IMR-90 (cell line): ENCODE measurements around the gene NSUN6. TPM values are rescaled to one million over a fixed set of nuclear protein-coding genes. Genes with fewer than 3 reads are reported as not detected.

ENCODE experiments used
- ATAC-seq: fragments of 200-7000 bp; cut with Tn5 transposase; 2 replicates; pipeline ENCODE4 v1.9.1; 2020; ENCODE audit warnings: low read depth, mild to moderate bottlenecking, moderate library complexity
- BruUV-seq: library from RNA; stranded (reverse); fragments of 400-500 nt; replicated peaks from 2 replicates; lab custom pipeline; 2021; lab: Mats Ljungman, UMichigan
- CTCF ChIA-PET: fragments of 300-600 bp; formaldehyde crosslinking; extraction: SDS; loops from one replicate; lab custom pipeline; 2021; ENCODE audit warnings: antibody characterized with exemption; lab: Yijun Ruan, JAX
- POLR2A ChIA-PET: fragments of 300-600 bp; sonication (Branson Sonifier 250); formaldehyde crosslinking; loops from one replicate; lab custom pipeline; 2022; ENCODE audit warnings: antibody characterized with exemption; ENCODE audit not compliant: unreplicated experiment; lab: Charles Lee
- DNase-seq: peaks from one replicate; pipeline ENCODE4 v3.0.0; 2013
- H2AFZ ChIP-seq: replicated peaks from 2 replicates; pipeline ENCODE3; 2013; ENCODE audit warnings: low read length, mild to moderate bottlenecking; ENCODE audit not compliant: poor library complexity
- H2AK5ac ChIP-seq: 2 replicates; pipeline ENCODE4 v1.6.1; 2013; ENCODE audit warnings: low read depth, low read length, inconsistent platforms
- H2AK9ac ChIP-seq: replicated peaks from 2 replicates; pipeline ENCODE3; 2013; ENCODE audit warnings: mild to moderate bottlenecking, low read depth, low read length, moderate library complexity; ENCODE audit not compliant: poor library complexity
- H2BK120ac ChIP-seq: 2 replicates; pipeline ENCODE4 v1.6.1; 2013; ENCODE audit warnings: low read depth, low read length, inconsistent platforms
- H2BK15ac ChIP-seq: 3 replicates; pipeline ENCODE4 v1.6.1; 2013; ENCODE audit warnings: low read depth, low read length, inconsistent platforms
- H2BK20ac ChIP-seq: 2 replicates; pipeline ENCODE4 v1.6.1; 2013; ENCODE audit warnings: low read depth, mild to moderate bottlenecking, inconsistent platforms, low read length, moderate library complexity
- H2BK5ac ChIP-seq: 2 replicates; pipeline ENCODE4 v1.6.1; 2013; ENCODE audit warnings: mild to moderate bottlenecking, low read depth, low read length, inconsistent platforms; ENCODE audit not compliant: poor library complexity, severe bottlenecking
- H3K14ac ChIP-seq: replicated peaks from 2 replicates; pipeline ENCODE4 v1.6.1; 2013; ENCODE audit warnings: low read depth, low read length, inconsistent platforms
- H3K18ac ChIP-seq: 2 replicates; pipeline ENCODE4 v1.6.1; 2013; ENCODE audit warnings: low read depth, low read length, control low read depth
- H3K23ac ChIP-seq: 2 replicates; pipeline ENCODE4 v1.6.1; 2013; ENCODE audit warnings: low read depth, low read length, inconsistent platforms
- H3K27ac ChIP-seq: 2 replicates; pipeline ENCODE4 v1.5.1; 2013; ENCODE audit warnings: mild to moderate bottlenecking, control low read depth, low read length; ENCODE audit not compliant: insufficient read depth
- H3K27me3 ChIP-seq: 2 replicates; pipeline ENCODE4 v1.6.1; 2013; ENCODE audit warnings: low read length; ENCODE audit not compliant: control insufficient read depth, insufficient read depth
- H3K36me3 ChIP-seq: 2 replicates; pipeline ENCODE4 v1.6.1; 2013; ENCODE audit warnings: low read length, mixed read lengths; ENCODE audit not compliant: control insufficient read depth, insufficient read depth
- H3K4ac ChIP-seq: 2 replicates; pipeline ENCODE4 v1.6.1; 2013; ENCODE audit warnings: low read depth, low read length, inconsistent platforms
- H3K4me1 ChIP-seq: 2 replicates; pipeline ENCODE4 v1.6.1; 2013; ENCODE audit warnings: low read length, mixed read lengths; ENCODE audit not compliant: control insufficient read depth, insufficient read depth
- H3K4me2 ChIP-seq: 2 replicates; pipeline ENCODE4 v1.6.1; 2013; ENCODE audit warnings: low read depth, mild to moderate bottlenecking, control low read depth, low read length, moderate library complexity
- H3K4me3 ChIP-seq: 2 replicates; pipeline ENCODE4 v1.5.1; 2013; ENCODE audit warnings: low read depth, mild to moderate bottlenecking, control low read depth, low read length, moderate library complexity; ENCODE audit not compliant: insufficient read depth
- H3K56ac ChIP-seq: 2 replicates; pipeline ENCODE4 v1.6.1; 2013; ENCODE audit warnings: low read length, inconsistent platforms; ENCODE audit not compliant: insufficient read depth; ENCODE audit errors: extremely low read depth
- H3K79me1 ChIP-seq, 2 experiments: 2 replicates each; pipeline ENCODE4 v1.6.1; 2013; ENCODE audit warnings: low read length in 2 of 2, inconsistent platforms in 1 of 2, low read depth in 1 of 2
- H3K9ac ChIP-seq: 2 replicates; pipeline ENCODE4 v1.6.1; 2013; ENCODE audit warnings: low read depth, low read length, control low read depth
- H3K9me1 ChIP-seq: 2 replicates; pipeline ENCODE4 v1.6.1; 2013; ENCODE audit warnings: low read length, inconsistent platforms; ENCODE audit not compliant: insufficient read depth
- H3K9me3 ChIP-seq: 2 replicates; pipeline ENCODE4 v1.6.1; 2013; ENCODE audit warnings: low read length; ENCODE audit not compliant: control insufficient read depth, insufficient read depth
- H4K20me1 ChIP-seq: 2 replicates; pipeline ENCODE4 v1.6.1; 2013; ENCODE audit warnings: low read length, inconsistent platforms; ENCODE audit not compliant: insufficient read depth
- H4K5ac ChIP-seq: 2 replicates; pipeline ENCODE4 v1.6.1; 2013; ENCODE audit warnings: mild to moderate bottlenecking, low read depth, low read length, control low read depth
- H4K8ac ChIP-seq, 2 experiments: 2 replicates each; pipeline ENCODE4 v1.6.1; 2013; ENCODE audit warnings: low read depth in 2 of 2, low read length in 2 of 2, control low read depth in 1 of 2, inconsistent platforms in 1 of 2
- H4K91ac ChIP-seq: 2 replicates; pipeline ENCODE4 v1.6.1; 2013; ENCODE audit warnings: low read depth, low read length, inconsistent platforms; ENCODE audit not compliant: insufficient read depth
- BHLHE40 ChIP-seq: fragments of 150-350 bp; IDR thresholded peaks from 2 replicates; pipeline ENCODE4 v1.6.1; 2016; ENCODE audit warnings: mild to moderate bottlenecking, low read depth, low read length
- CEBPB ChIP-seq: IDR thresholded peaks from 2 replicates; pipeline ENCODE4 v1.6.1; 2012; ENCODE audit warnings: low read depth, low read length, improper control_type of control experiment
- CHD1 ChIP-seq: IDR thresholded peaks from 2 replicates; pipeline ENCODE4 v1.6.1; 2012; ENCODE audit warnings: low read depth, low read length, improper control_type of control experiment
- CTCF ChIP-seq: conservative IDR thresholded peaks from 2 replicates; pipeline ENCODE4 v1.5.1; 2012; ENCODE audit warnings: mild to moderate bottlenecking, low read depth, low read length, improper control_type of control experiment
- FOS ChIP-seq: fragments of 150-350 bp; IDR thresholded peaks from 2 replicates; pipeline ENCODE4 v1.6.1; 2016; ENCODE audit warnings: low read depth, low read length
- MAFK ChIP-seq: IDR thresholded peaks from 2 replicates; pipeline ENCODE4 v1.6.1; 2012; ENCODE audit warnings: low read depth, low read length, improper control_type of control experiment
- MAZ ChIP-seq: IDR thresholded peaks from 2 replicates; pipeline ENCODE4 v1.6.1; 2012; ENCODE audit warnings: low read depth, mild to moderate bottlenecking, low read length, improper control_type of control experiment, moderate library complexity, borderline replicate concordance
- NFE2L2 ChIP-seq: fragments of 150-350 bp; IDR thresholded peaks from 2 replicates; pipeline ENCODE4 v1.6.1; 2016; ENCODE audit warnings: low read depth, mild to moderate bottlenecking, low read length
- POLR2A ChIP-seq: IDR thresholded peaks from 2 replicates; pipeline ENCODE4 v1.6.1; 2012; ENCODE audit warnings: mild to moderate bottlenecking, low read depth, low read length
- RAD21 ChIP-seq: IDR thresholded peaks from 2 replicates; pipeline ENCODE4 v1.6.1; 2012; ENCODE audit warnings: low read length, improper control_type of control experiment
- RCOR1 ChIP-seq: IDR thresholded peaks from 2 replicates; pipeline ENCODE4 v1.6.1; 2012; ENCODE audit warnings: mild to moderate bottlenecking, low read length, improper control_type of control experiment; ENCODE audit not compliant: insufficient replicate concordance
- RFX5 ChIP-seq: IDR thresholded peaks from 2 replicates; pipeline ENCODE4 v1.8.0; 2012; ENCODE audit warnings: low read depth, mild to moderate bottlenecking, low read length, moderate library complexity
- USF2 ChIP-seq: fragments of 150-350 bp; IDR thresholded peaks from 2 replicates; pipeline ENCODE4 v1.6.1; 2017; ENCODE audit warnings: mild to moderate bottlenecking, antibody characterized with exemption, low read length, low read depth
- WGBS, 2 experiments: methylation state at CpG; one replicate each; pipeline versions ENCODE4 v1.1.5 to v1.1.7; 2013; ENCODE audit warnings: missing lambda C conversion rate in 2 of 2; ENCODE audit not compliant: insufficient read length in 1 of 2; ENCODE audit errors: extremely low coverage in 2 of 2; 5-methylcytosine and 5-hydroxymethylcytosine counted together
- dilution Hi-C: fragments of 300-500 bp; cut with HindIII; formaldehyde crosslinking; loops from one replicate; pipeline ENCODE4 v1.14.3; 2018; ENCODE audit warnings: low sequenced_read_pairs; ENCODE audit not compliant: unreplicated experiment
- in situ Hi-C: fragments of 300-500 bp; cut with MboI; formaldehyde crosslinking; loops from 3 replicates; pipeline ENCODE4 v1.14.3; 2019; ENCODE audit warnings: low sequenced_read_pairs, inconsistent platforms, mixed read lengths
- intact Hi-C: fragments of 100-400 bp; cut with micrococcal nuclease; formaldehyde crosslinking; loops from 2 replicates; pipeline ENCODE4 v1.10.0; 2022
- polyA plus RNA-seq, 3 experiments: library from polyadenylated mRNA; depleted of rRNA; stranded (reverse); fragments of >200 nt; gene quantifications; 2 replicates each; pipeline ENCODE4 v1.2.3, GENCODE V29; 2012; ENCODE audit warnings: low replicate concordance in 1 of 3
- total RNA-seq: library from RNA; depleted of rRNA; stranded (reverse); fragments of >200 nt; gene quantifications from 2 replicates; pipeline ENCODE4 v1.2.3, GENCODE V29; 2012

Gene NSUN6
- total and polyA plus RNA-seq, 2 of the 4 experiments (the other 2 are of a cell fraction): 4.6 to 11.5 TPM

DNA sequence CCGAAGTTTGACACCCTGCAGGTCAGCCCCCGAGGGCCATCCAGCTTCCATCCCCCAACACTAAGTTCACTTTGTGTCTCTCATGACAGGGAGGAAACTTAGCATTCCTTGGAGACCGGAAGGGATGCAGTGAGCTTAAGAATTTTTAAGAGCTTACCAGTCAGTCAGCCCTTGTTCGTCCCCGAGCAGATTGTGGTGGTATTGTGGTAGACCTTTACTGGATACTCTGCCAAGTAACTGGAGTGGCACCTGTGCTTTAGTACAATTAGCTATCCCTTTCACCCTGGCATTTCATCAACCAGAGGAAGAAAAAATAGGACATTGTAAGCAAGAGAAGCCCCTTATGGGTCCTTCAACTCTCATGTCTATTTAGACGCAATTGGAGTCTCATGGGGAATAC, 74.8 kb downstream of the NSUN6 start:
- no peak overlapping the region for H4K8ac ChIP-seq
- H3K27me3 ChIP-seq: no peaks in the 10 kb centered on the region
- no peak for TF ChIP-seq POLR2A
- TF ChIP-seq MAZ: no peak
- no peak for TF ChIP-seq FOS
- no peak for TF ChIP-seq CEBPB
- TF ChIP-seq NFE2L2: no peak
- TF ChIP-seq CTCF: no peak
- no peak for TF ChIP-seq RFX5
- TF ChIP-seq CHD1: no peak
- TF ChIP-seq MAFK: no peak
- no peak for TF ChIP-seq USF2
- TF ChIP-seq RCOR1: no peak
- no peak for TF ChIP-seq RAD21
- no peak for TF ChIP-seq BHLHE40
- H4K91ac ChIP-seq: no peak overlapping the region
- no peaks in the 10 kb centered on the region for H3K9me1 ChIP-seq
- H3K56ac ChIP-seq: no peak overlapping the region
- intact Hi-C loops: no loop called here
- CTCF ChIA-PET: no interaction called here
- ATAC-seq (no peak), DNase-seq (no peak)
- no peak overlapping the region for H3K23ac ChIP-seq
- dilution Hi-C loops: no loop called here
- H3K9me3 ChIP-seq: peaks cover 7% of the 10 kb centered on the region
- no peaks in the 10 kb centered on the region for H4K20me1 ChIP-seq
- no peak overlapping the region for H3K27ac ChIP-seq
- in situ Hi-C loops: no loop called here
- WGBS, 2 experiments: no CpG with 5 or more reads among the region's 6 CpGs
- peaks cover 3% of the 10 kb centered on the region; the same call in 1 of the 2 replicates for H3K36me3 ChIP-seq
- no peak overlapping the region for H3K14ac ChIP-seq
- no peak overlapping the region for H2AFZ ChIP-seq
- H3K4ac ChIP-seq: no peak overlapping the region
- no peak overlapping the region for H2BK120ac ChIP-seq
- H3K4me3 ChIP-seq: no peak overlapping the region
- H2AK9ac ChIP-seq: no peak overlapping the region
- H3K9ac ChIP-seq: no peak overlapping the region
- no peak overlapping the region for H2BK5ac ChIP-seq
- H3K18ac ChIP-seq: no peak overlapping the region
- H2BK20ac ChIP-seq: no peak overlapping the region
- BruUV-seq: no TSS peak
- H2AK5ac ChIP-seq: no peak overlapping the region
- no peaks in the 10 kb centered on the region for H3K4me1 ChIP-seq
- H4K5ac ChIP-seq: no peak overlapping the region
- H3K4me2 ChIP-seq: no peak overlapping the region
- no peak overlapping the region for H2BK15ac ChIP-seq
- POLR2A ChIA-PET: no interaction called here
- H3K79me1 ChIP-seq: no peaks in the 10 kb centered on the region
